ENCODE data around the gene CD6. TPM values are rescaled to one million over a fixed set of nuclear protein-coding genes. Genes with fewer than 3 reads are reported as not detected.
"Not testable (repeated sequence)": the region's sequence is repeated elsewhere in the genome, so short reads cannot be mapped to it uniquely, and the experiment has no call there.

CD6 gene
- total RNA-seq, 2 donors from 2014 or later = 0.65 to 1.2 TPM

- intact Hi-C loops (cut with DNase I) = no loop called here
- DNase-seq (no peak), ATAC-seq (no peak)
Measured at GRCh38 chr11:61059260-61059752, 87.8 kb downstream of the CD6 start.

GRCh38 chr11:61061081-61061826 is 89.8 kb downstream of the CD6 start:
- ATAC-seq (peak in 1 of 2 donors; percentile 52), DNase-seq (no peak)
- intact Hi-C loops (cut with DNase I) = no loop called here

- intact Hi-C loops (cut with DNase I) = no loop called here
- DNase-seq = no peak
- no peak for ATAC-seq
Measured at GRCh38 chr11:61062181-61062930, 90.9 kb downstream of the CD6 start.

GRCh38 chr11:61065236-61065635 is 93.8 kb downstream of the CD6 start:
- intact Hi-C loops (cut with DNase I); DNase-seq; ATAC-seq: not testable (repeated sequence)

GRCh38 chr11:61065955-61066638 is 94.6 kb downstream of the CD6 start:
- DNase-seq = no peak
- intact Hi-C loops (cut with DNase I) = no loop called here
- no peak for ATAC-seq

- intact Hi-C loops (cut with DNase I) = no loop called here
- ATAC-seq = no peak
- DNase-seq = no peak
Measured at GRCh38 chr11:61066645-61067044, 95.2 kb downstream of the CD6 start.

- intact Hi-C loops (cut with DNase I) = no loop called here
- ATAC-seq (no peak), DNase-seq (no peak)
Measured at GRCh38 chr11:61067782-61068446, 96.4 kb downstream of the CD6 start.

- DNase-seq (no peak), ATAC-seq (no peak)
- intact Hi-C loops (cut with DNase I) = no loop called here
Measured at GRCh38 chr11:61068581-61068980, 97.1 kb downstream of the CD6 start.

GRCh38 chr11:61069427-61069826 is 97.9 kb downstream of the CD6 start:
- intact Hi-C loops (cut with DNase I) = no loop called here
- ATAC-seq = no peak

More at GRCh38 chr11:61069427-61069826, 97.9 kb downstream of the CD6 start:
- DNase-seq = no peak

Other genes with a start within 250 kb of the CD6 start
- gene MS4A18, start 247.0 kb upstream of the CD6 start, total RNA-seq = not detected
- gene MS4A15, start 214.8 kb upstream of the CD6 start, total RNA-seq = not detected
- not detected for gene MS4A10, start 186.3 kb upstream of the CD6 start, total RNA-seq
- gene CCDC86, start 129.6 kb upstream of the CD6 start, total RNA-seq = 10 to 100 TPM in 1 of 2 donors, 1 to 10 TPM in 1; 8.7 to 19.2 TPM
- gene PTGDR2, start 115.7 kb upstream of the CD6 start, total RNA-seq = under 1 TPM in 1 of 2 donors, not detected in 1; 0.27 TPM
- not detected for gene ZP1, start 104.1 kb upstream of the CD6 start, total RNA-seq
- gene PRPF19, start 65.1 kb upstream of the CD6 start, total RNA-seq = 10 to 100 TPM; 40.3 to 42.3 TPM
- gene TMEM109, start 57.5 kb upstream of the CD6 start, total RNA-seq = 100 to 1,000 TPM in 1 of 2 donors, 10 to 100 TPM in 1; 98.1 to 109 TPM
- 1 to 10 TPM; 5.1 to 9.7 TPM for gene TMEM132A, start 47.2 kb upstream of the CD6 start, total RNA-seq
- gene SLC15A3, start 19.5 kb upstream of the CD6 start, total RNA-seq = 10 to 100 TPM; 24.8 to 30.6 TPM
- gene CD5, start 130.8 kb downstream of the CD6 start, total RNA-seq = under 1 TPM; 0.37 to 0.94 TPM
- 10 to 100 TPM; 18.6 to 23.1 TPM for gene VPS37C, start 189.7 kb downstream of the CD6 start, total RNA-seq
- gene PGA3, start 231.8 kb downstream of the CD6 start, total RNA-seq = 1 to 10 TPM in 1 of 2 donors, under 1 TPM in 1; 0.97 to 3.6 TPM